Endodermal cell (in vitro differentiated cells): Measurements from ENCODE around the gene KRTAP3-1. TPM values are rescaled to one million over a fixed set of nuclear protein-coding genes. Genes with fewer than 3 reads are reported as not detected.
"Not testable (repeated sequence)": the region's sequence is repeated elsewhere in the genome, so short reads cannot be mapped to it uniquely, and the experiment has no call there.

Experiments used
- DNase-seq: peaks from one replicate; pipeline ENCODE4 v3.0.0-alpha.2; 2017
- H3K27ac ChIP-seq: 2 replicates; pipeline ENCODE4 v1.5.1; 2013; ENCODE audit warnings: mild to moderate bottlenecking, low read depth, low read length, moderate library complexity
- H3K27me3 ChIP-seq: 2 replicates; pipeline ENCODE4 v1.6.1; 2013; ENCODE audit warnings: mild to moderate bottlenecking, low read length, moderate library complexity; ENCODE audit not compliant: insufficient read depth, control insufficient read depth, poor library complexity, severe bottlenecking
- H3K36me3 ChIP-seq: 2 replicates; pipeline ENCODE4 v1.7.0; 2013; ENCODE audit warnings: mild to moderate bottlenecking, low read length, moderate library complexity; ENCODE audit not compliant: control insufficient read depth, insufficient read depth
- H3K4me1 ChIP-seq: one replicate; pipeline ENCODE4 v1.7.0; 2013; ENCODE audit warnings: low read length; ENCODE audit not compliant: control insufficient read depth, insufficient read depth
- H3K4me3 ChIP-seq: 2 replicates; pipeline ENCODE4 v1.5.1; 2013; ENCODE audit warnings: mild to moderate bottlenecking, low read length, moderate library complexity
- H3K9ac ChIP-seq: 2 replicates; pipeline ENCODE4 v1.6.1; 2013; ENCODE audit warnings: mild to moderate bottlenecking, low read length, moderate library complexity; ENCODE audit not compliant: poor library complexity, severe bottlenecking; ENCODE audit errors: extremely low read depth
- H3K9me3 ChIP-seq: 2 replicates; pipeline ENCODE4 v1.6.1; 2013; ENCODE audit warnings: mild to moderate bottlenecking, low read length, moderate library complexity; ENCODE audit not compliant: control insufficient read depth
- H3K27ac Mint-ChIP-seq: 2 replicates; pipeline ENCODE4 v1.8.0; 2020; ENCODE audit warnings: mixed read lengths
- H3K27me3 Mint-ChIP-seq: 2 replicates; pipeline ENCODE4 v1.8.0; 2021; ENCODE audit warnings: mild to moderate bottlenecking, mixed read lengths; ENCODE audit not compliant: insufficient read depth
- H3K36me3 Mint-ChIP-seq: 2 replicates; pipeline ENCODE4 v1.8.0; 2020; ENCODE audit warnings: low read depth, mixed read lengths
- H3K4me1 Mint-ChIP-seq: 2 replicates; pipeline ENCODE4 v1.8.0; 2020; ENCODE audit warnings: mixed read lengths
- H3K4me3 Mint-ChIP-seq: 2 replicates; pipeline ENCODE4 v1.8.0; 2020; ENCODE audit warnings: mild to moderate bottlenecking, moderate library complexity, mixed read lengths
- H3K9me3 Mint-ChIP-seq: 2 replicates; pipeline ENCODE4 v1.8.0; 2020; ENCODE audit warnings: mild to moderate bottlenecking, mixed read lengths
- CTCF ChIP-seq: fragments of 200-600 bp; sonication (generic); conservative IDR thresholded peaks from 2 replicates; pipeline ENCODE4 v1.5.0; 2021; ENCODE audit warnings: antibody characterized with exemption, mild to moderate bottlenecking
- WGBS, 2 experiments: methylation state at CpG; one replicate each; pipeline versions ENCODE4 v1.1.5 to v1.1.7; 2013; ENCODE audit warnings: missing lambda C conversion rate in 2 of 2, mixed read lengths in 1 of 2; ENCODE audit not compliant: insufficient coverage in 1 of 2, insufficient read length in 1 of 2; 5-methylcytosine and 5-hydroxymethylcytosine counted together
- long read RNA-seq, 4 experiments: library from polyadenylated mRNA in 2 of 4; library from RNA in 1 of 4; library from capped mRNA in 1 of 4; stranded (forward) in 3 of 4; unstranded in 1 of 4; transcript quantifications; one replicate each; pipeline ENCODE4 v2.0.0, GENCODE V29; 2020 to 2021; ENCODE audit warnings: inconsistent platforms in 1 of 4
- polyA plus RNA-seq, 2 experiments: library from polyadenylated mRNA; stranded (reverse); fragments of 50-300 nt; gene quantifications; one replicate each; pipeline ENCODE4 v1.2.3, GENCODE V29; 2013
- total RNA-seq, 2 donors: library from RNA; stranded (reverse); fragmentation: NEBNext Ultra II Directional in 1 of 2; extraction: Animal tissue kit (Norgen Biotek cat#: 25700) in 1 of 2; gene quantifications; 2 replicates in 1 of 2; 3 replicates in 1 of 2; pipeline ENCODE4 v1.2.1, GENCODE V29; 2021

KRTAP3-1 gene
- not detected for total RNA-seq
- not detected for polyA plus RNA-seq (2013, experiment 1 of 2)
- not detected for polyA plus RNA-seq (2013, experiment 2 of 2)
- long read RNA-seq, experiment 1, result 0 reads
- long read RNA-seq, experiment 2, result 0 reads
- long read RNA-seq, experiment 3, result 0 reads
- long read RNA-seq, experiment 4, result 0 reads

GRCh38 chr17:41008811-41009210, at the start of gene KRTAP3-1:
Gene KRTAP3-1, minus strand, starts transcription at chr17:41009128. Its CDS starts 54 bp downstream, at chr17:41009074.
- Histone ChIP-seq H3K27ac (no peak within 1 kb of the TSS), H3K27me3 (no peaks in the 10 kb centered on the region), H3K4me3 (peak within 1 kb of the TSS; percentile 16), H3K9ac (no peak within 1 kb of the TSS), H3K9me3 (no peaks in the 10 kb centered on the region), H3K36me3 (no peaks in the 10 kb centered on the region), H3K4me1 (peaks cover 8% of the 10 kb centered on the region)
- WGBS, 2 experiments, result 91 to 100% methylated on average over 2 to 6 of the region's 8 CpGs
- peak; percentile 68 for DNase-seq
- no peak for TF ChIP-seq CTCF
- Mint-ChIP-seq H3K4me3 (no peak within 1 kb of the TSS), H3K27ac (no peak within 1 kb of the TSS), H3K4me1 (peaks cover 21% of the 10 kb centered on the region), H3K36me3 (no peaks in the 10 kb centered on the region), H3K27me3 (no peaks in the 10 kb centered on the region), H3K9me3 (no peaks in the 10 kb centered on the region)

- WGBS, 2 experiments, result no CpG with 5 or more reads among the region's 1 CpG
- no peaks in the 10 kb centered on the region for H3K4me1 ChIP-seq
- no peak overlapping the region for H3K9ac ChIP-seq
- Mint-ChIP-seq H3K27me3 (no peaks in the 10 kb centered on the region), H3K9me3 (peaks cover 7% of the 10 kb centered on the region), H3K36me3 (no peaks in the 10 kb centered on the region), H3K4me1 (peaks cover 3% of the 10 kb centered on the region), H3K27ac (no peak overlapping the region), H3K4me3 (no peak overlapping the region)
- peaks cover 7% of the 10 kb centered on the region for H3K9me3 ChIP-seq
- no peaks in the 10 kb centered on the region for H3K36me3 ChIP-seq
- no peaks in the 10 kb centered on the region for H3K27me3 ChIP-seq
- no peak for DNase-seq
- no peak for TF ChIP-seq CTCF
- H3K27ac ChIP-seq, result no peak overlapping the region
- no peak overlapping the region for H3K4me3 ChIP-seq
Measured at GRCh38 chr17:41057547-41057946, 48.6 kb upstream of the KRTAP3-1 start.

- H3K27ac Mint-ChIP-seq, H3K9ac ChIP-seq, H3K27me3 Mint-ChIP-seq, DNase-seq, H3K27me3 ChIP-seq, H3K4me3 ChIP-seq, H3K36me3 Mint-ChIP-seq, H3K27ac ChIP-seq, H3K9me3 Mint-ChIP-seq, H3K4me3 Mint-ChIP-seq, H3K9me3 ChIP-seq, H3K4me1 ChIP-seq, H3K4me1 Mint-ChIP-seq, H3K36me3 ChIP-seq: not testable (repeated sequence)
- 100% methylated on average over 1 of the region's 6 CpGs; no CpG with 5 or more reads in 1 of the 2 experiments for WGBS, 2 experiments
Measured at GRCh38 chr17:41055130-41055529, 46.2 kb upstream of the KRTAP3-1 start, which contains the start of gene KRTAP2-2. Gene KRTAP2-2, minus strand, starts transcription at chr17:41055230. Its CDS starts 19 bp downstream, at chr17:41055211.

GRCh38 chr17:41054556-41054955, 45.6 kb upstream of the KRTAP3-1 start:
- H3K36me3 Mint-ChIP-seq, H3K27me3 Mint-ChIP-seq, H3K36me3 ChIP-seq, H3K4me3 Mint-ChIP-seq, H3K4me3 ChIP-seq, H3K4me1 Mint-ChIP-seq, DNase-seq, H3K4me1 ChIP-seq, H3K27ac ChIP-seq, H3K9me3 ChIP-seq, H3K27ac Mint-ChIP-seq, H3K27me3 ChIP-seq, H3K9me3 Mint-ChIP-seq, H3K9ac ChIP-seq: not testable (repeated sequence)
- 92 to 100% methylated on average over 2 to 6 of the region's 9 CpGs for WGBS, 2 experiments
